ENCODE data around the gene OR52N5. TPM values are rescaled to one million over a fixed set of nuclear protein-coding genes. Genes with fewer than 3 reads are reported as not detected.

The OR52N5 gene
- polyA plus RNA-seq, 1 of the 3 experiments (the other 2 are of a cell fraction): not detected

GRCh38 chr11:5737670-5738392 is 45.3 kb downstream of the OR52N5 start:
- no peaks in the 10 kb centered on the region for H3K36me3 ChIP-seq (replicated peaks in 1 of 2; ENCODE audit: control insufficient read depth in 1 of 2, insufficient read depth in 2 of 2, low read length in 1 of 2)
- H2AFZ ChIP-seq (ENCODE audit: low read depth): no peak overlapping the region
- no peak overlapping the region for H3K27ac ChIP-seq (ENCODE audit: low read depth in 2 of 2, low read length in 1 of 2)
- TF ChIP-seq MEF2A (IDR thresholded peaks at IDR 0.05; ENCODE audit: borderline replicate concordance, low read depth) (no peak), TCF12 (IDR thresholded peaks at IDR 0.05) (no peak), EZH2phosphoT487 (IDR thresholded peaks at IDR 0.05; ENCODE audit: borderline replicate concordance, low read depth) (no peak), RFX5 (IDR thresholded peaks at IDR 0.05; ENCODE audit: low read length) (no peak), NFIC (IDR thresholded peaks at IDR 0.05; ENCODE audit: borderline replicate concordance) (no peak), ELF1 (IDR thresholded peaks at IDR 0.05) (no peak), SIN3A (IDR thresholded peaks at IDR 0.05; ENCODE audit: borderline replicate concordance, low read depth, low read length) (no peak), RAD21 (IDR thresholded peaks at IDR 0.05; ENCODE audit: low read length) (no peak)
- TF ChIP-seq, protein P1, sequence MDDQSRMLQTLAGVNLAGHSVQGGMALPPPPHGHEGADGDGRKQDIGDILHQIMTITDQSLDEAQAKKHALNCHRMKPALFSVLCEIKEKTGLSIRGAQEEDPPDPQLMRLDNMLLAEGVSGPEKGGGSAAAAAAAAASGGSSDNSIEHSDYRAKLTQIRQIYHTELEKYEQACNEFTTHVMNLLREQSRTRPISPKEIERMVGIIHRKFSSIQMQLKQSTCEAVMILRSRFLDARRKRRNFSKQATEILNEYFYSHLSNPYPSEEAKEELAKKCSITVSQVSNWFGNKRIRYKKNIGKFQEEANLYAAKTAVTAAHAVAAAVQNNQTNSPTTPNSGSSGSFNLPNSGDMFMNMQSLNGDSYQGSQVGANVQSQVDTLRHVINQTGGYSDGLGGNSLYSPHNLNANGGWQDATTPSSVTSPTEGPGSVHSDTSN (IDR thresholded peaks at IDR 0.05): no peak
- no peak overlapping the region for H3K4me2 ChIP-seq
- WGBS (ENCODE audit: low lambda C conversion rate): 9% methylated on average over 6 of the region's 6 CpGs
- H3K9ac ChIP-seq: no peak overlapping the region
- DNase-seq: no peak
- no peaks in the 10 kb centered on the region for H4K20me1 ChIP-seq (ENCODE audit: insufficient read depth)
- H3K4me3 ChIP-seq (ENCODE audit: low read depth in 2 of 2, low read length in 1 of 2): no peak overlapping the region
- H3K27me3 ChIP-seq (ENCODE audit: insufficient read depth): no peaks in the 10 kb centered on the region
- no peaks in the 10 kb centered on the region for H3F3A ChIP-seq (replicated peaks; ENCODE audit: insufficient read depth)
- POLR2A ChIA-PET: no interaction called here
- CTCF ChIA-PET: no interaction called here
- 0 out of 2 replicates have a peak, but pooled peaks cover 3% of the 10 kb centered on the region for H3K9me2 ChIP-seq
- no peaks in the 10 kb centered on the region for H3K79me2 ChIP-seq (ENCODE audit: insufficient read depth)
- no peaks in the 10 kb centered on the region for H3K4me1 ChIP-seq (ENCODE audit: control insufficient read depth in 1 of 2, insufficient read depth in 2 of 2, low read depth in 1 of 2, low read length in 1 of 2)
- no peaks in the 10 kb centered on the region for H3K9me3 ChIP-seq

DNA sequence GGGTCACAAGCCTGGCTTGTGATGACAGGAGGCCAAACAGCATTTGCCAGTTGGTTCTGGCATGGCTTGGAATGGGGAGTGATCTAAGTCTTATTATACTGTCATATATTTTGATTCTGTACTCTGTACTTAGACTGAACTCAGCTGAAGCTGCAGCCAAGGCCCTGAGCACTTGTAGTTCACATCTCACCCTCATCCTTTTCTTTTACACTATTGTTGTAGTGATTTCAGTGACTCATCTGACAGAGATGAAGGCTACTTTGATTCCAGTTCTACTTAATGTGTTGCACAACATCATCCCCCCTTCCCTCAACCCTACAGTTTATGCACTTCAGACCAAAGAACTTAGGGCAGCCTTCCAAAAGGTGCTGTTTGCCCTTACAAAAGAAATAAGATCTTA is 46.1 kb downstream of the OR52N5 start:
- DNase-seq: no peak
- Histone ChIP-seq H3K4me2 (no peak overlapping the region), H3K4me3 (ENCODE audit: low read depth in 2 of 2, low read length in 1 of 2) (no peak overlapping the region), H3K4me1 (ENCODE audit: control insufficient read depth in 1 of 2, insufficient read depth in 2 of 2, low read depth in 1 of 2, low read length in 1 of 2) (no peaks in the 10 kb centered on the region), H4K20me1 (ENCODE audit: insufficient read depth) (no peaks in the 10 kb centered on the region), H3K27ac (ENCODE audit: low read depth in 2 of 2, low read length in 1 of 2) (no peak overlapping the region), H3F3A (replicated peaks; ENCODE audit: insufficient read depth) (no peaks in the 10 kb centered on the region), H3K9me2 (0 out of 2 replicates have a peak, but pooled peaks cover 3% of the 10 kb centered on the region), H2AFZ (ENCODE audit: low read depth) (no peak overlapping the region), H3K36me3 (replicated peaks in 1 of 2; ENCODE audit: control insufficient read depth in 1 of 2, insufficient read depth in 2 of 2, low read length in 1 of 2) (no peaks in the 10 kb centered on the region), H3K79me2 (ENCODE audit: insufficient read depth) (no peaks in the 10 kb centered on the region), H3K9ac (no peak overlapping the region), H3K9me3 (no peaks in the 10 kb centered on the region), H3K27me3 (ENCODE audit: insufficient read depth) (no peaks in the 10 kb centered on the region)
- CTCF ChIA-PET: no interaction called here
- no peak for TF ChIP-seq USF1 (IDR thresholded peaks at IDR 0.05; ENCODE audit: borderline replicate concordance, low read depth)
- no peak for TF ChIP-seq FOSL2 (IDR thresholded peaks at IDR 0.05; ENCODE audit: borderline replicate concordance, low read depth)
- TF ChIP-seq SIN3A (IDR thresholded peaks at IDR 0.05; ENCODE audit: borderline replicate concordance, low read depth, low read length): no peak
- no peak for TF ChIP-seq TEAD4 (IDR thresholded peaks at IDR 0.05; ENCODE audit: borderline replicate concordance, insufficient read depth)
- POLR2A ChIA-PET: no interaction called here
